Activated CD4-positive, alpha-beta T cell treated with anti-CD3 and anti-CD28 coated beads for 48 hours (primary cell): Measurements from ENCODE around the gene SKA1.
"Not testable (repeated sequence)": the region's sequence is repeated elsewhere in the genome, so short reads cannot be mapped to it uniquely, and the experiment has no call there.

ENCODE experiments used
- DNase-seq: peaks from one replicate; pipeline ENCODE4 v3.0.0-alpha.2; 2020

The SKA1 gene

DNA sequence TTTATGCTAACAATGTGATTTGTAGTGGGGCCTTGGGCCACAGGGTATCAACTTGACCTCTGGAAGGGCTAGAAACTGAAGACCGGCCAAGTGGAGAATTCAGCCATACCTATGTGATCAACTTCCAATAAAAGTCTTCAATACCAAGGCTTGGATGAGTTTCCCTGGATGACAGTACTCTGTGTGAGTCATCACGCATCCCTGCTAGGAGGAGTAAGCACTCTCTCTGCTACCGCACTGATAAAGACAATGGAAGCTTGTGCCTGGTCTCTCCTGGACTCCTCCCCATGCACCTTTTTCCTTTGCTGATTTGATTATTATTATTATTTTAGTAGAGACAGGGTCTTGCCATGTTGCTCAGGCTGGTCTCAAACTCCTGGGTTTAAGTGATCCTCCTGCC is 58.1 kb downstream of the SKA1 start:
- no peak for DNase-seq

DNA sequence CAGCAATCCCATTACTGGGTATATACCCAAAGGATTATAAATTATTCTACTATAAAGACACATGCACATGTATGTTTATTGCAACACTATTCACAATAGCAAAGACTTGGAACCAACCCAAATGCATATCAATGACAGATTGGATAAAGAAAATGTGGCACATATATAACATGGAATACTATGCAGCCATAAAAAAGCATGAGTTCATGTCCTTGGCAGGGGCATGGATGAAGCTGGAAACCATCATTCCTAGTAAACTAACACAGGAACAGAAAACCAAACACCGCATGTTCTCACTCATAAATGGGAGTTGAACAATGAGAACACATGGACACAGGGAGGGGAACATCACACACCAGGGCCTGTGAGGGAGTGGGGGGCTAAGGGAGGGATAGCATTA is 61.9 kb downstream of the SKA1 start:
- DNase-seq = not testable (repeated sequence)

GRCh38 chr18:50439460-50440015 is 64.7 kb downstream of the SKA1 start:
- DNase-seq = no peak

GRCh38 chr18:50441016-50441415 is 66.2 kb downstream of the SKA1 start:
- no peak for DNase-seq

DNA sequence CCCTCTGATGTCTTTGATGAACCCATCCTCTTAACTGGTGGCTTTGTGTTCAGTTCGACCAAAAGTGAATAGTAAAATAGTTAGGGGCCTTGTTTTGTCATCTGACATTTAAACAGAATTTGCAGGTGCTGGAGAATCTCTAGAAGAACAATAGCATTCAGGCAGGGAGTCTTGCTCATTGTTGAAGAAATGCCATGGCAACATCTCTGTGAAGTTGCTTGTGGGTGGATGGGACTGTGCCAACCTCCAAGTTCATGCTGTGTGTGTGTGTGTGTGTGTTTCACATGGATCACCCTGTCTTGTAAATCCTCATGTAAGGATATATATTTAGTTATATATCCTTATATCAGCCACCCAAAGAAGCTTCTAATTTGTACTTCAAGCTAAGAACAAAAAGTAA is 66.7 kb downstream of the SKA1 start:
- no peak for DNase-seq
